EH (cell line): ENCODE results near the gene GSDME.
A peak's percentile ranks its signal among the peaks of the same experiment; 100 is the strongest.
"Not testable (repeated sequence)": the region's sequence is repeated elsewhere in the genome, so short reads cannot be mapped to it uniquely, and the experiment has no call there.

Experiments
- DNase-seq: peaks from one replicate; pipeline ENCODE4 v3.0.0-alpha.2; 2015; ENCODE audit warnings: low read depth

Gene GSDME

DNA sequence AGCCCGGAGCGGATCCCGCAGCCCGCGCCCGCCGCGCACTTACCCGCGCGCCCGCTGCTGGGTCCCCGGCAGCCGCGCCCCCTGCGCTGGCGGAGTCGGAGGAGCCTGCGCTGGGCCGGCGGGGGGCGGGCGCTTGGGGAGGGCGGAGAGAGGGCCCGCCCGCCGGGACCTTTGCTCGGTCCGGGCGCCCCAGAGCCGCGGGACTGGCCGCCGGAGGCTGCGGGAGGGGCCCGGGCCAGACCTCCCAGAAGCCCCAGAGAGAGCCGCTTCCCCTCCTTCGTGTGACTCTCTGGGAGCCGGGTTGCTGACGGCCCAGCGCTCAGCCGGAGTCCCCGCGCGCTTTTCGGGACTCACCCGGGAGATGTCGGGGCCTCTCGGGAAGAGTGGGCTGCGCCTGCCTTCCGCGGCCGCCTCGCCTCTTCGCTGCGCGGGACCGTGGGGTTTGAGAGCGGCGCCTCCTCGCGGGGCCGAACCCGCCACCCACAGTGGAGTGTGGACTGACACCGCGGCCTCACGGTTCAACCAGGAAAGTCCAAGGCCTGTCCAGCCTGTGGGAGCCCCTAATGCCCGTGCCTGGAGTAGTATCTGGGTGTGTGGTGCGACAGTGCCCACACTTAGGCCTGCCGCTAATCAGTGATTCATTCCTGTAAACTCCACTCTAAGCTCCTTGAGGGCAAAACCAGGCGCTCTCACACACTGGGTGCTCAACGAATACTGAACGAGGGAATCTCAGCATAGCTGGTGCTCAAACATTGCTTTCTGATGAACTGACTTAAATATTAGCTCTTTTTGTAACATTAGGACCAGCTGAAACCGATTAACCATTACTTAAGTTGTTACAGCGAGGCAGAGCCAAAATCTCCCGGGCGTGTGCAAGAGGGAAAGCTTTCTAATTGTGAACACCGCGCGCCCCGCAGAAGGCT lies at the start of gene GSDME:
TSS of gene GSDME (minus strand) at position 112 of the 923 bp plus-strand sequence. CDS start 7,690 bp downstream, outside the sequence.
- DNase-seq, result peak; percentile 83

GRCh38 chr7:24802300-24802699 lies 45.0 kb upstream of the GSDME start:
- no peak for DNase-seq

DNA sequence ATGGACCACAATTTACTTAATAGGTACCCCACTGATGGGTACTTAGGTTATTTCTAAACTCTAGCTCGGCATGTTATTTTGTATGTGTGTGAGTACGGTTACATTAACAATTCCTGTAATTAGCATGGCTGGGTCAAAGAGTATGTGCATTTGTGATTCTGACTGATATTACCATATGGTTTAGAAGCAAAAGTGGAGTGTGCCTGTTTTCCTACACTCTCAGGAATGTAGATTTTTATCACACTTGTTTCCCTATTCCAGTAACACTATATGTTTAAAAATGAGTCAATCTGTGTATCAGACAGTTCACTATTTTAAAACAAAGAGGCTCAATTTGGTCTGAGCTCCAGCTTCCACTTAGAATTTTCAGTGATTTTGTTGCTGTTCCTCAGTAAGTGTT lies 44.6 kb upstream of the GSDME start:
- peak; percentile 53 for DNase-seq

DNA sequence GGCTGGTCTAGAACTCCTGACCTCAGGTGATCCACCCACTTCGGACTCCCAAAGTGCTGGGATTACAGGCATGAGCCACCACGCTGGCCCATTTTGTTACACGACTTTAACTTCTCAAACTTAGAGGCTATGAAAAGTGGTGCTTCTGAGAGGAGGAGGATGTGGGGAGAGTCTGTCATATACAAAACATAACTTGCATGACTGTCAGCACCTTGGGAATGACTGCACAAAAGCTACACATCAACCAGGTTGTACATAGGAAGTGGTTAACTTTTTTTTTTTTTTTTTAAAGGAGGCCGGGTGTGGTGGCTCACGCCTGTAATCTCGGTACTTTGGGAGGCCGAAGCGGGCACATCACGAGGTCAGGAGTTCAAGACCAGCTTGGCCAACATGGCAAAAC lies 43.4 kb upstream of the GSDME start:
- DNase-seq, result no peak

- no peak for DNase-seq
Measured at GRCh38 chr7:24800073-24800472, 42.8 kb upstream of the GSDME start.

DNA sequence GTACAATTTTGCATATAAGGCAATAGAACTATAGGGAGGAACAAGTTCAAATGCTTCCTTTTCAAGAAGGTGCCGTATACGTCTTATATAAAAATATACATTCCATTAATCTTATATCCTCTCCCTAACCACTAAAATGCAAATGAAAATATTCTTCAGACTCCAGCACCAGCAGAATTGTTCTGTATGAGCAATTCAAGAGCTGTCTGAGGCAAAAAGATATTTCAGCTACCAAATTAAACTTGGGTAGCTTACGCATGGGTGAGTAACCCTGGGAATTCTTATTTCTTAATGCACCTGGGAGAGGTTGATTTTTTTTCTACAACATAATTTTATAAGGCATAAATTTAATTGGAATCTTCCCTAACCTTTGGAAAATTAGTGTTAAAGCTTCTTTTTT lies 42.2 kb upstream of the GSDME start:
- DNase-seq, result no peak

DNA sequence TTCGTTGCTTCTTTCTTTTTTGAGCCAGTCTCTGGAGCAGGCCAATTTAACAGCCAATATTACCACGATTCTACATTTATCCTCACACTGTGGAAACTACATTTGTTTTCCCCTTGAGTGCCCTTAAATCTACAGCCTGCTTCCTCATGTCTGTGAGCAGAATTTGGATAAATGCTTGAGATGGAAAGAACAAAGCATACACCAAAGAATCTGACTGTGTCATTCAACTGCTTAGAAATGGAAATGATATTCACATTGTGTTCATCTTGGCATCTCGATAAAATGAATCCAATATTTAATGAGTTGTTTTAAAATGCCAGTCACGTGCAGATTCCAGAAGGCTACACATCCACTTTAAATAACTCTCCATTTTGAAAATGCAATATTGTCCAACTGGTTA lies 41.0 kb upstream of the GSDME start:
- DNase-seq, result no peak

DNA sequence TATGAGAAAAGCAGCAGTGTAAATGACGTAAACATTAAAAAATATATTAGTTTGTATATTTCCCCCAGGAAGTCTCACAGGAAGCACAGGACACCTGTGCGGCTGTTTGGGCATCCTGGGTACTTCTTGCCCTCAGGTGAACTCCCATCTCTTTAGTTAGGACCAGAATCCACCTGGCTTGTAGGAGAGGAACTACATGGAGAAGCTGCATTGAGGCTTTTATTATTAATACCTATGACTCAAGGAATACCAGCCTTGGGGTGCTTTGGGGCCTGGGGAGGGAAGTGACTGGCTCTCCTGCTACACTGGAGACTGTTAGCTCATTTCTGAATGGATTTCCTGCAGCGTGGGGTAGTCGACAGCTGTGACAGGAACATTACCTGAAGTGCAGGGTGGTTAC lies 40.0 kb upstream of the GSDME start:
- no peak for DNase-seq

GRCh38 chr7:24795407-24795767 lies 38.1 kb upstream of the GSDME start:
- DNase-seq, result no peak

- DNase-seq, result not testable (repeated sequence)
Measured at GRCh38 chr7:24794751-24795406, 37.6 kb upstream of the GSDME start.

DNA sequence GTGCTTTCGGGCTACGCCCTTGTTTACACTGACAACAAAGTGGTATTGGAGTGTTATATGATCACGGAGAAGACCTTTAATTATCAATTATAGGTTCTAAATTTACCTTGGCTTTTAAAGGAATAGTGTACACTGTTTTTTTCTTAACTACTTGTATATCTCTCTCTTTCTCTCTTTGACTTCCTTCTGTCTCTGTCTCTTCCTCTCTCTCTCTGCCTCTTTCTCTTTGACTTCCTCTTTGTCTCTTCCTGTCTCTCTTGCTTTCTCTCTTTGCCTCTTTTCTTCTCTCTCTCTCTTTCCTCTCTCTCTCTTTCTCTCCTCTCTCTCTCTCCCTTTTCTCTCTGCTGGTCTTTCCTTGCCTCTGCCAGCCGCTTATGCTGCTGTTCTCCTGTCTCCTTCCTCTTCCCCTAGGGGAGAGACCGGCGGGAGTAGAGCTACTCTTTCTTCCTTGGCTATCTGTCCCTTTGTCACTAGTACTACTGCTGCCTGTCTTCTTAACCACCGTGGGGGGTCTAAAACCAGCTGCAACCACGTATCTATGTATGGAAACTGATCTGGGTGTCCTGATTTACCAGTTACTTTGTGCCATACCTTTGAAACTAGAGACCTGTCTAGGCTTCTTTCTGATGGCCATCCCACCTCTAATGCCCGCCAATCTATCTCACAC lies 36.9 kb upstream of the GSDME start:
- DNase-seq, result no peak

DNA sequence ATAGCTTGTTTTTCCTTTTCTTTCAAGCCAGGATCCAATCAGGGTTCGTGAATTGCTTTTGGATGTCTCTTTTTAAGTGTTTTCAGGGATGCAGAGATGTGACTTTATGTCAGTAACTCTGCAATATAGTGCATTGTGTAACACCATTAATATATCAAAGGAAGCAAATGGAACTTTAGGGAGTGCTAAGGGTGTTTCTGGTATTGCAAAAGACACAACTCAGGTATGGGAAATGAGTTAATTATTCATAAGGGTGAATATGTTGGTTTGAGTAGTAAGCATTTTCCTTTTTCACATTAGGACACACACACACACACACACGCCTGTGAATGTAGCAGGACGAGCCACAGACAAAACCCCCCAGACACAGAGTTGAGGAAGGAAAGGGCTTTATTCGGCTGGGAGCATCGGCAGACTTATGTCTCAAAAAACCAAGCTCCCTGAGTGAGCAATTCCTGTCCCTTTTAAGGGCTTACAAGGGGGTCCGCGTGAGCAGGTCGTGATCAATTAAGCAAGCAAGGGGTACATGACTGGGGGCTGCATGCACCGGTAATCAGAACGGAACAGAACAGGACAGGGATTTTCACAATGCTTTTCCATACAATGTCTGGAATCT lies 31.8 kb upstream of the GSDME start:
- DNase-seq, result no peak

GRCh38 chr7:24788075-24788474 lies 30.8 kb upstream of the GSDME start:
- no peak for DNase-seq

GRCh38 chr7:24786941-24787340 lies 29.7 kb upstream of the GSDME start:
- DNase-seq, result peak; percentile 99

GRCh38 chr7:24786306-24786705 lies 29.0 kb upstream of the GSDME start:
- DNase-seq, result no peak

- DNase-seq, result no peak
Measured at GRCh38 chr7:24784277-24784676, 27.0 kb upstream of the GSDME start.

DNA sequence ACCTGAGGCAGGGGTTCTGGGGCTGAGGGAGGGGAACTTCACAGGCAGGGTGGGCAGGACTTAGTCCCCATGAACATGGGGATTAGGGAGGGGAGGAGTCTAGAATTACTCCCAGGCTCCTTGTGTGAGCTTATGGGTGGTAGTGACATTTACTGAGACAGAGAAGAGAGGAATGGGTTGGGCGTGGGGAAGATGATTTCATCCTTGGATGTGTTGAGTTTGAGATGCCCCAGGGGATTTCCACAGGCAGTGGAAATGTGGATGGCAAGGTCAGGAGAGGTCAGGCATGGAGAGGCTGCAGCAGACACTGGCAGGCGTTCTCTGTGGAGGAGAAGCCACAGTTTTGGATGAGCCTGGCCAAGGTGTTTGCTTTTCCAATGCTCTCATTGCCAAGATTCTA lies 26.4 kb upstream of the GSDME start:
- DNase-seq, result peak; percentile 43

DNA sequence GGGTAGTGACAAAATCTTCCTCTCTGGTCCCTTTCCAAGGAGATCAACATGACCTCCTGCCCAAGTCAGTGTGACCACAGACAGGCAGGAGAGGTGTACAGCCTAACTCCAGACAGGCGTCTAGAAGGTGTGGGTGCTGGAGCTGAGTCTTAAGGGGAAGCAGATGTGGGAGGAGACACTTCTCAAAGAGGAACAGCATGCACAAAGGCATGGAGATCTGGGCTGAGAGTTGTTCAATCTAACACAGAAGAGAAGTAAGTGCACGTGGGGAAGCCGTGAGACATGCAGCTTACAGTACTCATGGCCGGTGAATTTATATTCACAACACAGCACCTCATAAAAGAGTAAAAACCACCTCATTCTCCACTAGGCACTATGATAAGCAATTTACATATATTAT lies 23.8 kb upstream of the GSDME start:
- no peak for DNase-seq

- no peak for DNase-seq
Measured at GRCh38 chr7:24779283-24779655, 22.0 kb upstream of the GSDME start.

- DNase-seq, result peak; percentile 94
Measured at GRCh38 chr7:24778543-24779282, 21.4 kb upstream of the GSDME start.

GRCh38 chr7:24777806-24778205 lies 20.5 kb upstream of the GSDME start:
- no peak for DNase-seq

DNA sequence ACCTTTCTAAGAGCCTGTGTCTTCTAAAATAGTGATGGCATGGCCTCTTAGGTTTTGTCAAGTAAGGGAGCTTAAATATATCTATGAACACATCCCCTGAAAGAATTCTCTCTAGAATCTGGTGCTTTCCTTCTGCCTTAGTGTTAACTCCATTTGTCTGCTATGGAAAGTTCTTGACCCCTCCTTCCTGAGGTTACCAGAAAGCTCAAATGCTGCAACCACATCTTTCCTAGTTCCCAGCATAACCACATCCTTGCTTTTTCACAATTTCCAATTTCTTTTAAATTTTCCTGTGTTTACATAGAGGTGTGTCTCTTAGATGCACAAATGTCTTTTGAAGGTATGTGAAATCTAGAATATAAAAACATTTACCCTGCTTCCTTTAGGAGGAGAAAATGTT lies 16.4 kb upstream of the GSDME start:
- peak; percentile 27 for DNase-seq
